Stimulated activated CD8-positive, alpha-beta memory T cell treated with anti-CD3 and anti-CD28 coated beads, Interleukin-12 subunit alpha, Interleukin-12 subunit beta, amount 100 ng/mL, for 24 hours (primary cell): ENCODE measurements around the gene CORO2B.
"Not testable (repeated sequence)": the region's sequence is repeated elsewhere in the genome, so short reads cannot be mapped to it uniquely, and the experiment has no call there.

Experiments used
- DNase-seq: peaks from one replicate; pipeline ENCODE4 v3.0.0-alpha.2; 2020; ENCODE audit errors: extremely low read depth

The CORO2B gene

DNA sequence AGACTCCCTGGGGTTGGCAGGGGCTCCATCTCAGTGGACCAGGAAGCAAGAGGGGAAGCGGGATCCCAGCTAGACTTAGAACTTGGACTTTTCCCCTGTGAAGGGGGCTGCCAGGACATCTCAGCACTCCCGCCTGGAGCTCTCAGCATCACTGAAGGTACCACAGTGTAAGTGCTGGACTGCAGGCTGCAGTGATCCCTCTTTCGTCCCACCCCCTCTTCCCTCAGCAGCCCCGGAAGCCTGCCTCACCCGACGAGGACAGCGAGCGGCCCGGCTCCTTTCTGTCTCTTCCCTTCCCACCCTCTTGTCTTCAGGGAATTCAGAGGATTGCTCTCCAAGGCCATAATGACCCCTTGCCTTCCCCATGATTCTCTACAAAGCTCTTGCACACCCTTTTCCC is 147.5 kb downstream of the CORO2B start:
- DNase-seq: no peak

DNA sequence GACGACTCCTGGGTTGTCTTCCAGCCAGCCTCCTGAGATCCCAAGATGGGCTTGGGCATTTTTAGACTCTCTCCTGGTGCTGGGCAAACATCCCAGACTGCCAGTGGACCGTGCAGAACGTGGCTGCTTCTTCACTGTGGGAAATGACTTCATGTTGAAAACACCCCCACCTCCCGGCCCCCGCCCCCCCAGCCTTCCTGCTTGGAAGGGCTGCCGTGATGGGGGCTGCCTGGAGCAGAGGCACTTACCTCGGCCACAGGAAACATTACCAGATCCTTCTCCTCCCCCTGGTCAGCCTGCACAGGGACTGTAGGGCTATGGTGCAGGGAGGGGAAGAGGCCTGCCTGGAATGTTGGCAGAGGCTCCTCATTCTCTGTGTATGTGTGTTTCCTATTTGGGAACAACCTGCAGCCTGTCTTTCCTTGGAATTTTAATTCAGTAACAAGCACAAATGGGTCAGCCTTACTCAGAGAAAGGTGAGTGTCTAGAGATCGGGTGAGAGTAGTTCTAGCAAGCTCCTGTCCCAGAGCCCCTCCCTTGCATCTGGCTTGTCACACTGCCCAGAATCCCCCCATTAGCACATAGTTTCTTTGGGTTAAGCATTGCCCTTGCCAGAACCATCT is 151.1 kb downstream of the CORO2B start:
- DNase-seq: no peak

GRCh38 chr15:68730471-68730919 is 151.7 kb downstream of the CORO2B start:
- no peak for DNase-seq

DNA sequence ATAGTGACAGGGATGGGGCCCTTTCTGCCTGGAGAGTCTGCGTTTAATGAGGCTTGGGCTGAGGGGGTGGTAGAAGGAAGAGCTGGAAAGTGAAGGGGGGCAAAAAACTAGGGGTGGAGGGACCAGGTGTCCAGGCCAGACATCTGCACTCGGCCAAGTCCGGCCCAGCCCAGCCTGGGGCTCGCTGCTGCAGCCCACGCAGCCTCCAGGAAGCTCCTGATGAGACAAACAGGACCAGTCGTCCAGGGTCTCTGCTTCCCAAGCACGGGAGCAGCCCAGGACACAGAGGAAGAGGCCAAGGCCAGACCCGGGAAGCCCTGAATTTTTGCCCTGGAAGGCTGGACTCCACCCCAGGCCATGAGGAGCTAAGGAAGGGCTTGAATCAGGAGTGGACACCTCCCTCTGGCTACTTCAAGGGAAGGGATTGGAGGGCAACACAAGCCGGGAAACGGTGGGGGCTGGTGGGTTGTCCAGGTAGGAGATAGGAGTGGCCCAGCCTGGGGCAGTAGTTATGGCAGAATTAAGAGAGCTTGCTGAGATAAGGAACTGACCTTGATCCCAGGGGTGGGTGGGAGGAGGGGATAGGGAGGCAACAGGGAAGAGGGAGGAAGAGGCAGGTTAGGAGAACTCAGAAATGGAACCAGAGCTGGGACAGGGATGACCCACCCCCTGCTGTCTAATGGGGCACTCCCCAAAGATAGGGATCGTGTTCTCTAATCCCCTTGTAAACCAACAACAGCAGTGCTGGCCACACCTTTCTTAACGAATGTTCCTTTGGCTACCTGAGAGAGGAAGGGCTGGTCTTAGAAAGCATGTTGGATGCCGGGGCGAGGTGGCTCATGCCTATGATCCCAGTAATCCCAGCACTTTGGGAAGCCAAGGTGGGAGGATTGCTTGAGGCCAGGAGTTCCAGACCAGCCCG is 152.4 kb downstream of the CORO2B start:
- no peak for DNase-seq

GRCh38 chr15:68732451-68732850 is 153.7 kb downstream of the CORO2B start:
- no peak for DNase-seq

DNA sequence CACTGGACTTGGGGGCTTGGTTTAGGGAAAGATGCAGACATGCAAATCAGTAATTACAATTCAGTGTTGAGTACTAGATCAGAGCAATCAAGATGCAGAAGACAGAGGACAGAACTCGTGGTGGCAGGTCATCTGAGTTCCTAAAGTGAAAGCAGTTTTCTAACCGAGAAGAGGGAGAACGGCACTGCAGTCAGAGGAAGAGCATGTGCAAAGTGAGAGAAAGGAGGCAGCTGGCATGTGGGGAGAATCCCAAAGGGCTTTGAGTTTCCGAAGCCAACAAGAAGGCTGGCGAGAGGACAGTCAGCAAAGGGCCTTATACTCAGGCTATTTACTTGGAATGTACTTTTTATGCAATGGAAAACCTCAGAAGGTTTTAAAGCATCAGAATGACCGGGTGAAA is 154.9 kb downstream of the CORO2B start:
- DNase-seq: no peak

DNA sequence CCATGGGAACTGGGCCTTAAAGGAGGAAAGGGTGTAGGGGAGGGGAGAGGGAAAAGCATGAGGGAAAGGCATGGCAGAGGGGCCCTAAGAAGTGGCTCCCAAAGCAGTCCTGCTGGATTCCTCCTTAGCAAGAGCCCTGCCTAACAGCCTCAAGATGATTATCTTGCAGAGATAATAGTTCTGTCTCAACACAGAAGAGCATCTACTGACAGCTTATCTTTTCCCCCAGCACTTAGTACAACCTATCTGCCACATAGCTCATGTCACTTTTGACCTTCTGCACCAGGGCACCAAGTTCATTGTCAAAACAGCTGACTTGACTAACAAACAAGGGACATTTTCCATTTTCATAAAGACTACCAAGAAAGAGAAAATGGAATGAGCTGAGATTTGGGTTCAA is 155.6 kb downstream of the CORO2B start:
- no peak for DNase-seq

- DNase-seq: no peak
These were observed 156.1 kb downstream of the CORO2B start for GRCh38 chr15:68734881-68735280.

DNA sequence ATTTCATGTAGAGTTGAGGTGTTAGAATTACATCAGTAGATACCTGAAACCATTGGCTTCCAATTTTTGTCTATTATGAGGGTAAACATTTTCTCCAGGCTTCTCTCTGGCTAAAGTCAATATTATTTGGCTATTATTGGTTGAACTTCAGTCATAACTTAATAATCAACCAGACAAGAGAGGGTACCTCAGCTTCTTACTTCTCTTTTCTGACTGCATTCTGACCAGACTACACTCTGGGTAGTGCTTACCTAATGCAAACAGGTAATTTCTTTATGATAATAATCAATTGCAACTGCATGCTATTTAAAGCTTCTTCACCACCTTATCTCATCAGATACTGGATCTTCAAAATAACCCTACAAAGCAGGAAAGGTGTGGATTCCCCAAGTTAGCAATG is 156.8 kb downstream of the CORO2B start:
- DNase-seq: no peak

- DNase-seq: no peak
These were observed 160.7 kb downstream of the CORO2B start for GRCh38 chr15:68739390-68740080.

DNA sequence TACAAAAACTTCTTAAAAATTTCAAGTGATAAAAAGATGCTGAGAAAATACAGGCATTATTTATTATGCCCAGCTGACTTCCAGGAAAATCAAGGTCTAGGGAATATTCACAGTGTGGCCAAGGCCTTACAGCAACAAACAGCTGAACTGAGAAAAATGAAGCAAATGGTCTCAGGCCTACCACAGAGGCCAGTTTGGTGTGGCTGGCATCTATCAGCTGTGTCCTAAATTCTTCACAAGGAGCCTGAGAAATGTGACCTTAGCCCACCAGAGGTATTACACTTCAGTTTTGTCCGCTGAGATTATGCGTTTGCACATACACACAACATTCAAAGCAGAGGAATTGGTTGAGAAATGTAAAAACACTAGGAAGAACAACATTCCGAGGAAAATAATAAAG is 164.5 kb downstream of the CORO2B start:
- no peak for DNase-seq

DNA sequence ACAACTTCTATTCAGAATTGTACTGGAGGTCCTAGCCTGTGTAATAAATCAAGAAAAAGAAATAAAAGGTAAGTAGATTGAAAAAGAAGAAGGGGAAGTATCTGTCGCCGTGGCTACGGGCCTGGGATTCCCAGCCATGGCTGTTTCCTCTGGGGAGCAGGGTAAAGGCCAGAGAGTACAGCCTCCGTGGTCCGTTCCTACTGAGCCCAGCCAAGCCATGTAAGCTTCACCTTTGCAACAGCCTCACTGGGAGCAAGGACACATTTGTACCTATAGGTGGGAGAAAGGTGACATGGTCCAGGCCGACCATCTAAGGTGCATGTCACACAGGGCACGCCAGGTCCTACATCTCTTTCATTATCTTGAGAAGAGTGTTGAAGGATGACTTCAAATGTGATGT is 170.6 kb downstream of the CORO2B start:
- DNase-seq: no peak

DNA sequence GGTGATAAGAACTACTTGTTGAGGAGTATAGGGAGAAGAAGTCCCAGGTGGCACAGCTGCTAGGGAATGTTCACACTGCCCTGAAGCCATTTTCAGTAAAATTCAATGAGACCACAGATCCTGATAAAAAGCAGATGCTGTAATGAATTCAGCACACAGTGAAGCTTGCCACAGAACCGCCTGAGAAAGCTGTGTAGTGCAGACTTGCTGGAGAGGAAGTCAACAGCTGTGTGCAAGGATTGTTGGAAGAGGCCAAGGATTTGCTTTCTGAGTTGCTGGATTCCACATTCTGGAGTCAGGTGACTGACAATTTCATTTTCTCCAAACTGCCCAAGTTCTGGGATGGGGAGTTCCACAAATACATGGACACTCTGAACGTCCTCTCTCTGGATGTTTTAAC is 171.0 kb downstream of the CORO2B start:
- DNase-seq: no peak

- no peak for DNase-seq
These were observed 172.8 kb downstream of the CORO2B start for GRCh38 chr15:68751622-68752021.

- DNase-seq: no peak
These were observed 176.9 kb downstream of the CORO2B start for GRCh38 chr15:68755731-68756130.

DNA sequence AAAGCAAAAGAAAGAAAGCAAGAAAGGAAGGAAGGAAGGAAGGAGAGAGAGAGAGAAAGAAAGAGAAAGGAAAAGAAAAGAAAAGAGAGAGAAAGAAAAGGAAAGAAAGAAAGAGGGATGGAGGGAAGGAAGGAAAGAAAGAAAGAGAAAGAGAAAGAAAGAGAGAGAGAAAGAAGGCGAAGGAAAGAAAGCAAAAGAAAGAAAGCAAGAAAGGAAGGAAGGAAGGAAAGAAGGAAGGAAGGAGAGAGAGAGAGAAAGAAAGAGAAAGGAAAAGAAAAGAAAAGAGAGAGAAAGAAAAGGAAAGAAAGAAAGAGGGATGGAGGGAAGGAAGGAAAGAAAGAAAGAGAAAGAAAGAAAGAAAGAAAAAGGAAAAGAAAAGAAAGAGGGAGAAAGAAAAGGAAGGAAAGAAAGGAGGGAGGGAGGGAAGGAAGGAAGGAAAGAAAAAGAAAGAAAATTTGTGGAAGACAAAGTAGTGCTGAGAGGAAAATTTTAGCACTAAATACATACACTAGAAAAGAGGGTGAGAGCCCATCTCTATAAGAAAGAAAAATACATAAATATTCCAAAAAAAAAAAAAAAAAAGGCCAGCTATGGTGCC is 181.3 kb downstream of the CORO2B start:
- DNase-seq: not testable (repeated sequence)

DNA sequence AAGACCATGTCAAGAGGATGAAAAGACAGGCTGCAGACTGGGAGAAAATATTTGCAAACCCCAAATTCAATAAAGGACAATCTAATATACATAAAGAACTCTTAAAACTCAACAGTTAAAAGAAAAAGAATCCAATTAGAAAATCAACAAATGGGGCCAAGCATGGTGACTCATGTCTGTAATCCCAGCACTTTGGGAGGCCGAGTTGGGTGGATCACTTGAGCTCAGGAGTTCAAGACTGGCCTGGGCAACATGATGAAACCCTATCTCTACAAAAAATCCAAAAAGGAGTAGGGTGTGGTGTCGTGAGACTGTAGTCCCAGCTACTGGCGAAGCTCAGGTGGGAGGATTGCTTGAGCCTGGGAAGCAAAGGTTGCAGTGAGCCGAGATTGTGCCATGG is 184.3 kb downstream of the CORO2B start:
- DNase-seq: no peak

GRCh38 chr15:68764090-68764489 is 185.3 kb downstream of the CORO2B start:
- no peak for DNase-seq

GRCh38 chr15:68765602-68766368 is 187.0 kb downstream of the CORO2B start:
- DNase-seq: no peak

GRCh38 chr15:68767833-68768232 is 189.0 kb downstream of the CORO2B start:
- no peak for DNase-seq

- no peak for DNase-seq
These were observed 189.5 kb downstream of the CORO2B start for GRCh38 chr15:68768321-68768720.
